ENCODE results near the gene DDIAS. TPM values are rescaled to one million over a fixed set of nuclear protein-coding genes. Genes with fewer than 3 reads are reported as not detected.
A peak's percentile ranks its signal among the peaks of the same experiment; 100 is the strongest.

Gene DDIAS
- total and polyA plus RNA-seq, 11 donors, result 0.08 to 3.5 (median 0.58) TPM; not detected in 1

- DNase-seq (no peak), ATAC-seq (no peak)
- H3K4me1 ChIP-seq, result peaks cover 0 to 14% (median 0%) of the 10 kb centered on the region in 12 donors
- 92 to 98% (median 95%) methylated on average over 2 of the region's 2 CpGs for WGBS, 4 donors
- H3K4me3 ChIP-seq, result no peak overlapping the region
- no peak overlapping the region for H3K27ac ChIP-seq
- H3K36me3 ChIP-seq, result no peaks in the 10 kb centered on the region
- H3K27me3 ChIP-seq, result no peaks in the 10 kb centered on the region
- H3K9me3 ChIP-seq, result no peaks in the 10 kb centered on the region
- TF ChIP-seq CTCF (IDR thresholded peaks at IDR 0.05) (no peak), POLR2A (IDR thresholded peaks at IDR 0.05) (no peak)
- intact Hi-C loops (cut with DNase I), result loop anchor here in 1 of 10 donors (5.0 kb wide), 1 partner anchor 98 kb away; the partner anchor contains the start of gene RAB30
These were observed 72.6 kb downstream of the DDIAS start for GRCh38 chr11:82974135-82974534.

GRCh38 chr11:82974851-82975250 lies 73.3 kb downstream of the DDIAS start:
- intact Hi-C loops (cut with DNase I), result loop anchor here in 1 of 10 donors (5.0 kb wide), 1 partner anchor 97 kb away; the partner anchor contains the start of gene RAB30
- TF ChIP-seq CTCF (IDR thresholded peaks at IDR 0.05) (no peak), POLR2A (IDR thresholded peaks at IDR 0.05) (no peak)
- no peak overlapping the region for H3K4me3 ChIP-seq
- H3K27me3 ChIP-seq, result no peaks in the 10 kb centered on the region
- 68 to 89% (median 86%) methylated on average over 2 of the region's 2 CpGs for WGBS, 4 donors
- H3K9me3 ChIP-seq, result no peaks in the 10 kb centered on the region
- H3K27ac ChIP-seq, result no peak overlapping the region
- ATAC-seq (no peak), DNase-seq (no peak)
- H3K36me3 ChIP-seq, result no peaks in the 10 kb centered on the region
- H3K4me1 ChIP-seq, result peaks cover 0 to 15% (median 2%) of the 10 kb centered on the region in 12 donors

- intact Hi-C loops (cut with DNase I), result no loop called here
These were observed 74.3 kb downstream of the DDIAS start for GRCh38 chr11:82975882-82976281.

GRCh38 chr11:82976786-82977185 lies 75.2 kb downstream of the DDIAS start:
- DNase-seq (peak in 1 of 5 donors; percentile 27), ATAC-seq (no peak)
- Histone ChIP-seq H3K4me1 (peaks cover 0 to 24% (median 6%) of the 10 kb centered on the region in 12 donors), H3K4me3 (no peak overlapping the region), H3K36me3 (peaks cover 0 to 14% (median 7%) of the 10 kb centered on the region in 9 donors), H3K9me3 (no peaks in the 10 kb centered on the region), H3K27me3 (no peaks in the 10 kb centered on the region), H3K27ac (no peak overlapping the region)
- TF ChIP-seq CTCF (IDR thresholded peaks at IDR 0.05) (no peak), POLR2A (IDR thresholded peaks at IDR 0.05) (no peak)
- intact Hi-C loops (cut with DNase I), result no loop called here

More at GRCh38 chr11:82975882-82976281, 74.3 kb downstream of the DDIAS start:
- Histone ChIP-seq H3K27ac (peak overlapping the region in 1 of 12 donors; percentile 2), H3K36me3 (peaks cover 0 to 5% (median 0%) of the 10 kb centered on the region in 9 donors), H3K4me1 (peaks cover 0 to 24% (median 6%) of the 10 kb centered on the region in 12 donors), H3K9me3 (no peaks in the 10 kb centered on the region), H3K27me3 (no peaks in the 10 kb centered on the region), H3K4me3 (no peak overlapping the region)
- ATAC-seq, result no peak
- no peak for DNase-seq
- no peak for TF ChIP-seq POLR2A (IDR thresholded peaks at IDR 0.05)
- no peak for TF ChIP-seq CTCF (IDR thresholded peaks at IDR 0.05)

Data from heart left ventricle (tissue), 16 donors.